Fibroblast of lung (primary cell): ENCODE measurements around the gene SMIM9.

Experiments used
- EZH2 ChIP-seq: IDR thresholded peaks from 2 replicates; pipeline ENCODE4 v1.5.1; 2012; ENCODE audit warnings: low read length, control low read depth, mild to moderate bottlenecking; ENCODE audit errors: missing control alignments
- TF ChIP-seq, protein P1 (sequence below), 2 donors: IDR thresholded peaks in 1 of 2; conservative IDR thresholded peaks in 1 of 2; 1 replicate in 1 of 2; 2 replicates in 1 of 2; pipeline ENCODE4 v1.5.1; 2011 to 2012; ENCODE audit warnings: low read length in 2 of 2, control low read depth in 1 of 2, inconsistent platforms in 1 of 2, low read depth in 1 of 2, mild to moderate bottlenecking in 1 of 2

DNA sequence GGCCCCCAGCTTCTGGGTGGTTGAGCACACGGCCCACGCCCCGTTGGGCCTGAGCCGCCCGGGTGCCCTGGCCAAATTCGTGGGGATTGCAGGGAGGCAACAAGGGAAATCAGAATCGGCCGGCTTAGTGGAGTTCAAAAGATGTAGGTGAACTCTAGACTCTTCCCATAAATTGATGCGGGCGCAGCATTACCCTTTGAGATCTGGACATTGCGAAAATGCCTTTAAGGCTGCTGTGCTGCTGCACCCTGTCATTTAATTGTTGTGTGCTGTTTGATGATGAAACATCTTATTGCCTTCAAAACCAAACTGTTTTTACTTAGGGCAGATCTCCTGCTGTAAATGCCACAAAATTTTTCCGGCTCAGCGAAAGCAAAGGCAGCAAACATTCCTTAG is 28.8 kb downstream of the SMIM9 start:
- TF ChIP-seq, protein P1, sequence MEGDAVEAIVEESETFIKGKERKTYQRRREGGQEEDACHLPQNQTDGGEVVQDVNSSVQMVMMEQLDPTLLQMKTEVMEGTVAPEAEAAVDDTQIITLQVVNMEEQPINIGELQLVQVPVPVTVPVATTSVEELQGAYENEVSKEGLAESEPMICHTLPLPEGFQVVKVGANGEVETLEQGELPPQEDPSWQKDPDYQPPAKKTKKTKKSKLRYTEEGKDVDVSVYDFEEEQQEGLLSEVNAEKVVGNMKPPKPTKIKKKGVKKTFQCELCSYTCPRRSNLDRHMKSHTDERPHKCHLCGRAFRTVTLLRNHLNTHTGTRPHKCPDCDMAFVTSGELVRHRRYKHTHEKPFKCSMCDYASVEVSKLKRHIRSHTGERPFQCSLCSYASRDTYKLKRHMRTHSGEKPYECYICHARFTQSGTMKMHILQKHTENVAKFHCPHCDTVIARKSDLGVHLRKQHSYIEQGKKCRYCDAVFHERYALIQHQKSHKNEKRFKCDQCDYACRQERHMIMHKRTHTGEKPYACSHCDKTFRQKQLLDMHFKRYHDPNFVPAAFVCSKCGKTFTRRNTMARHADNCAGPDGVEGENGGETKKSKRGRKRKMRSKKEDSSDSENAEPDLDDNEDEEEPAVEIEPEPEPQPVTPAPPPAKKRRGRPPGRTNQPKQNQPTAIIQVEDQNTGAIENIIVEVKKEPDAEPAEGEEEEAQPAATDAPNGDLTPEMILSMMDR (conservative IDR thresholded peaks at IDR 0.05 in 1 of 2, IDR thresholded peaks at IDR 0.05 in 1 of 2; ENCODE audit: low read depth in 1 of 2, low read length in 2 of 2): no peak
- no peak for TF ChIP-seq EZH2
